Activated CD4-positive, alpha-beta memory T cell treated with anti-CD3 and anti-CD28 coated beads for 36 hours (primary cell): ENCODE results near the gene PTCH1. TPM values are rescaled to one million over a fixed set of nuclear protein-coding genes. Genes with fewer than 3 reads are reported as not detected.
A peak's percentile ranks its signal among the peaks of the same experiment; 100 is the strongest.

Experiments used
- CTCF ChIA-PET: fragments of 350-600 bp; sonication (Branson Sonifier 250); formaldehyde crosslinking; loops from one replicate; lab custom pipeline; 2021; ENCODE audit warnings: antibody characterized with exemption, inconsistent platforms; lab: Charles Lee
- POLR2A ChIA-PET: fragments of 350-600 bp; sonication (Branson Sonifier 250); formaldehyde crosslinking; loops from one replicate; lab custom pipeline; 2021; ENCODE audit warnings: antibody characterized with exemption; lab: Charles Lee
- DNase-seq: peaks from one replicate; pipeline ENCODE4 v3.0.0-alpha.2; 2020
- H3K27ac Mint-ChIP-seq: one replicate; pipeline ENCODE4 v1.8.0; 2021; ENCODE audit warnings: mixed read lengths
- H3K27me3 Mint-ChIP-seq: one replicate; pipeline ENCODE4 v1.8.0; 2021; ENCODE audit warnings: mixed read lengths
- H3K36me3 Mint-ChIP-seq: one replicate; pipeline ENCODE4 v1.8.0; 2021; ENCODE audit warnings: mixed read lengths
- H3K4me1 Mint-ChIP-seq: one replicate; pipeline ENCODE4 v1.8.0; 2021; ENCODE audit warnings: low read depth, mixed read lengths
- H3K4me3 Mint-ChIP-seq: one replicate; pipeline ENCODE4 v1.8.0; 2021; ENCODE audit warnings: mild to moderate bottlenecking, mixed read lengths
- H3K9me3 Mint-ChIP-seq: one replicate; pipeline ENCODE4 v1.8.0; 2021; ENCODE audit warnings: mixed read lengths
- intact Hi-C: fragments of 100-400 bp; cut with micrococcal nuclease; formaldehyde crosslinking; loops from one replicate; pipeline ENCODE4 v1.15.1; 2023
- total RNA-seq, 2 experiments: library from RNA; stranded (reverse); gene quantifications; one replicate each; pipeline ENCODE4 v1.2.3, GENCODE V29; 2021

PTCH1 gene
- total RNA-seq, 2 experiments from 2014 or later: 3.9 to 6.3 TPM

DNA sequence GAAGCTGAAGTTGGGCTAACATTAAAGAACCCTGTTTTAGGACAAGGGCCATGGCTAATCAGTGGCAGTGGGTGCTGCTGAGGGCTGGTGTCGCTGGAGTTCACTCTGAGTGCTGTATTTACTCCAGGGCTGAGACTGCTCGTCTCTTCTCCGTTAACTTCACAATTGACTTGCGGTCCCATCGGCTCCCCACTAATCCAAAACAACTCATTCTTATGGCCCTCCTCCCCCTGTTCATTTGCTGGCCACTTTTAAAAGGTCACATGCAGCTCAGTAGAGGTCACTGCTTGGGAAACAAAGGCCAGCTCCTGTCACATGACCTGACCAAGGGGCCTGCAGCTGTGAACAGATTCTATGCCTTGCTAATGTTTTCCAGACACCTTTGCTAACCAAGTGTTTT, 38.4 kb downstream of the PTCH1 start:
- H3K36me3 Mint-ChIP-seq: peaks cover 8% of the 10 kb centered on the region
- no peak overlapping the region for H3K27ac Mint-ChIP-seq
- no peaks in the 10 kb centered on the region for H3K4me1 Mint-ChIP-seq
- intact Hi-C loops: no loop called here
- CTCF ChIA-PET: no interaction called here
- no peaks in the 10 kb centered on the region for H3K9me3 Mint-ChIP-seq
- H3K27me3 Mint-ChIP-seq: no peaks in the 10 kb centered on the region
- no peak overlapping the region for H3K4me3 Mint-ChIP-seq
- POLR2A ChIA-PET: no interaction called here
- DNase-seq: no peak

DNA sequence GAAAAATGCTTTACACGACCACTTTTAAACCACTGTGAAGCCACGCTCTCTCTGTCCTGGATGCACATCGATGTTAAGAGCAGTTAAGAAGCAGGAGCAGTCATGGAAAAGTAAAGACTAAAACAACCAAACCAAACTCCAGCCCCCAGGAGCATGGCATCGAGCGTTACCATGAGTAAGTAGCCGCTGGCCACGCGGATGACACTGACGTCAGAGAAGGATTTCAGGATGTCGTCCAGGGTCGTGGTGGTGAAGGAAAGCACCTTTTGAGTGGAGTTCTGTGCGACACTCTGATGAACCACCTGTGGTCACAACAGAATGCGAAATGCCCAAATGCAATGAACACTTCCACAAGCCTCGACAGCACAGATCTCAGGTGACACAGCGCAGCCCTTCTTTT, 38.9 kb downstream of the PTCH1 start:
- Mint-ChIP-seq H3K4me3 (no peak overlapping the region), H3K27ac (no peak overlapping the region), H3K27me3 (no peaks in the 10 kb centered on the region), H3K4me1 (no peaks in the 10 kb centered on the region), H3K9me3 (no peaks in the 10 kb centered on the region), H3K36me3 (peaks cover 8% of the 10 kb centered on the region)
- ChIA-PET POLR2A (no interaction called here), CTCF (no interaction called here)
- DNase-seq: no peak
- intact Hi-C loops: no loop called here

- H3K36me3 Mint-ChIP-seq: peaks cover 8% of the 10 kb centered on the region
- H3K27ac Mint-ChIP-seq: no peak overlapping the region
- H3K4me3 Mint-ChIP-seq: no peak overlapping the region
- intact Hi-C loops: no loop called here
- H3K4me1 Mint-ChIP-seq: no peaks in the 10 kb centered on the region
- ChIA-PET CTCF (no interaction called here), POLR2A (no interaction called here)
- no peaks in the 10 kb centered on the region for H3K27me3 Mint-ChIP-seq
- DNase-seq: no peak
- H3K9me3 Mint-ChIP-seq: no peaks in the 10 kb centered on the region
These were observed 39.3 kb downstream of the PTCH1 start for GRCh38 chr9:95477441-95477840.

DNA sequence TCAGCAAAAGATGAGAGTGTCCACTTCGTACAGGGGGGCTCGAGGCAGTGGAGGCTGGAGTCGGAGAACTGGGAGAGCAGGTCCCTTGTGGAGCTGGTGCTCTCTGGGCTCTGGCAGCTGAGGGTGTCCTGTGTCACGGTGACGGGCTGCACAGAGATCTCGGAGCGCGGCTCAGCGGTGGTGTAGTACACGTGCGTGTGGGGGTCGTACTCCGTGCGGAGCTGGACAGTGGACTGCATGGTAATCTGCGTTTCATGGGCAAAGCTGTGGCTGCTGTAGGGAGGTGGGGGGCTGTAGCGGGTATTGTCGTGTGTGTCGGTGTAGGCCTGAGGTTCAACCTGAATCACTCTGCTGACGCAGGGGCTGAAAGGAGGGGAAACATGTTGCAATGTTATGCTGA, 48.0 kb downstream of the PTCH1 start:
- H3K9me3 Mint-ChIP-seq: no peaks in the 10 kb centered on the region
- CTCF ChIA-PET: no interaction called here
- no peak overlapping the region for H3K4me3 Mint-ChIP-seq
- H3K27me3 Mint-ChIP-seq: no peaks in the 10 kb centered on the region
- H3K4me1 Mint-ChIP-seq: peaks cover 5% of the 10 kb centered on the region
- POLR2A ChIA-PET: no interaction called here
- peaks cover 18% of the 10 kb centered on the region for H3K36me3 Mint-ChIP-seq
- intact Hi-C loops: no loop called here
- no peak for DNase-seq
- no peak overlapping the region for H3K27ac Mint-ChIP-seq

DNA sequence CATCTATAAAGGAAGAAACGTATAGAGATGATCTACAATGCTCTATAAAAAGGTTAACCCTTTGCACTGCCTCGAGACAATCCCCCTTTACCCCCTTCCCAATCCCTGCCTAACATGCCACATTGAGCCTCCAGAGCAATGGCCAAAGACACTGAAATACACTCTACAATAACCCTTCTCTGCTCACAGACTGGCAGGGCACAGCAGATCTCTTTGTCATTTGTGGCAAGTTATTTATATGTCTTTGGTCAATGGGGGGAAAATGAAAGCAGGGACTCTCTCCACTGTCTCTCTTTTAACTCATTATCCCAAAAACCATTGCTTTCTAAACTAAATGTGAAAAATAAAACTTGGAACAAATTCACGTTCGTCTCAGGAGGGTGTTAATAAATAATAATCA, 51.7 kb downstream of the PTCH1 start:
- Mint-ChIP-seq H3K27me3 (no peaks in the 10 kb centered on the region), H3K36me3 (peaks cover 16% of the 10 kb centered on the region), H3K4me3 (no peak overlapping the region), H3K9me3 (no peaks in the 10 kb centered on the region), H3K4me1 (peaks cover 24% of the 10 kb centered on the region), H3K27ac (no peak overlapping the region)
- intact Hi-C loops: no loop called here
- CTCF ChIA-PET: no interaction called here
- DNase-seq: no peak
- POLR2A ChIA-PET: no interaction called here

DNA sequence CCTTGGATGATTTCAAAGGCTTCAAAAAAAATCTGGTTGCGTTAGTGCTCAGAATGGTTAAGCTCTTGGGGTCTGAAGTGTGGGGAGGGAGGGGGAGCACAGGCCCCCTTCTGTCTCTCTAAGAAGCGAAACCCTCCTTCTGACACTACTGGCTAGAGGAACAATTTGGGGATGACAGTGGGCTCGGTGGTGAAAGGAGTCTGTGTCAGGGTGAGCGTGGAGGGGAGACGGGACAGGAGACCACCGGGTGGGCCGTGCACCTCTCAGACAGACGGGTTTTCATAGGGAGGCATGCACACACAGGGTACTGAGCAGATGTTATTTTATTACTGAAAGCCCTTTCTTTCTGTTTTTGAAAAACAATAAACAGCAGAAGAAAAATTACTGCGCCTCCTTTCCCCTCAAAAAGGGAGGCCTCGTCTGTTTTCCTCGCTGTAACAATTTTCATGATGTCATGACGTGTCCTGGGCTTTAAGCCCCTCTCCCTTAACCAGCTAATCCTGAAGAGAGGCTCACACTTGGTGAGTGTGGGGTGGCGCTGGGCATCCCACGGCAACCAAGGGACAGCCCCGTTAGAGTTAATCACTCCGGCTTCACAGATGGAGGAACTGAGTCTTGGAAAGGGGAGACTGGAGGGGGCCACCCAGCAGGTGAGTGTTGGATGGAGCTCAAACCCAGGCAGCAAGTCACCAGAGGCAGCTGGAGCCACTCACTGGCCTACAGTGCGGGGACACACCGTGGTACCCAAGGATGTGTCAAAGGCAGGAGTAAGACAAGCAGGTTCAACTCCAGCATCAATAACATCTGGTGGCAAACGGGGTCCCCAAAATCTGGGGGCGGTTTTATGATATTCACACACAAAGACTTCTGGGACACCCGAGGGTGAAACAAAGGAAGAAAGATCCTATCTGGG, 53.4 kb downstream of the PTCH1 start:
- peaks cover 24% of the 10 kb centered on the region for H3K4me1 Mint-ChIP-seq
- no peaks in the 10 kb centered on the region for H3K27me3 Mint-ChIP-seq
- H3K4me3 Mint-ChIP-seq: peak overlapping the region; percentile 75
- peak overlapping the region; percentile 12 for H3K27ac Mint-ChIP-seq
- peak; percentile 13 for DNase-seq
- peaks cover 4% of the 10 kb centered on the region for H3K36me3 Mint-ChIP-seq
- intact Hi-C loops: loop anchor here (2.0 kb wide), 2 partner anchors 31 to 47 kb away; no protein-coding TSS in a partner anchor
- ChIA-PET CTCF (interaction anchor here (0.7 kb wide), 1 partner anchor 41 kb away, joined by 4 read pairs; no protein-coding TSS in a partner anchor), POLR2A (no interaction called here)
- no peaks in the 10 kb centered on the region for H3K9me3 Mint-ChIP-seq

GRCh38 chr9:95462249-95463147, 54.3 kb downstream of the PTCH1 start:
- POLR2A ChIA-PET: no interaction called here
- Mint-ChIP-seq H3K4me1 (peaks cover 24% of the 10 kb centered on the region), H3K4me3 (peak overlapping the region; percentile 75), H3K9me3 (no peaks in the 10 kb centered on the region), H3K27me3 (no peaks in the 10 kb centered on the region), H3K36me3 (peaks cover 7% of the 10 kb centered on the region), H3K27ac (peak overlapping the region; percentile 69)
- CTCF ChIA-PET: interaction anchor here (0.6 kb wide), 1 partner anchor 166 kb away, joined by 3 read pairs; no protein-coding TSS in a partner anchor
- DNase-seq: peak; percentile 88
- intact Hi-C loops: loop anchor here (1.0 to 2.0 kb wide), 3 partner anchors 32 to 262 kb away; no protein-coding TSS in a partner anchor

DNA sequence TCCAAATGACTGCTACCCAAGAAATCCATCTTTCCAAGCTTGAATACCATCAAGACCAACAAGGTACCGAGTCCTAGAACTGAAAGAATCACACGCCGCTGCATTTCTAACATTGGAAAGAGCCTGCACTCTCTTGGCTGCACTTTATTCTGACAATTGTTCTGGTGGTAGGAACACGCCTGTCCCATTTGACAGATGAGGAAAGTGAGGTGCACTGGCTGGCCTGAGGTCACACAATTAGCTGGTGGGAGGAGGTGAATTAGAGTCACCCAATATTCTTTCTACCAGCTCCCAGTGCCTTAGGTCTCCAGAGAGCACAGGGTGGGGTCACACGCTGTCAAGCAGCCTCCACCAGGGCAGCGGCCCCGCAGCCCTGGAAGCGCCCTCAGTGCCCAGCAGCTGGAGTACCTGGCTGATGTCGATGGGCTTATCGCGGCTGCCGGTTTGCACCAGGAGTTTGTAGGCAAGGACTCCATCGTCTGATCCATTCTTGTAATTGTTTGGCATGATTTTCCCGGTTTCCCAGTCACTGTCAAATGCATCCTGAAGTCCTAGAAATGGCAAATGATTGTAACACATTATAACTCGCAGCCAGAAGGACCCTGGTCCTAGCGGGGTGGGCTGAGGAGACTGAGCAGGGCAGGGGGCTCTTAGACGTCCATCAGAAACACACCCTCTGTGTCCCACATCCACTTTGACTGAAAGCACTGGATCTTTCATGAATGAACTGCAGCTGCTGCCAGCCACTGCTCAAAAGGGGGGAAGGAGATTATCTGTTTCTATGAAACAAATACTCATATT, 55.1 kb downstream of the PTCH1 start:
- H3K4me1 Mint-ChIP-seq: peaks cover 24% of the 10 kb centered on the region
- no peak overlapping the region for H3K27ac Mint-ChIP-seq
- no peak overlapping the region for H3K4me3 Mint-ChIP-seq
- POLR2A ChIA-PET: no interaction called here
- DNase-seq: no peak
- intact Hi-C loops: loop anchor here (1.0 to 2.0 kb wide), 3 partner anchors 33 to 263 kb away; no protein-coding TSS in a partner anchor
- no peaks in the 10 kb centered on the region for H3K27me3 Mint-ChIP-seq
- peaks cover 3% of the 10 kb centered on the region for H3K36me3 Mint-ChIP-seq
- no peaks in the 10 kb centered on the region for H3K9me3 Mint-ChIP-seq
- CTCF ChIA-PET: no interaction called here

DNA sequence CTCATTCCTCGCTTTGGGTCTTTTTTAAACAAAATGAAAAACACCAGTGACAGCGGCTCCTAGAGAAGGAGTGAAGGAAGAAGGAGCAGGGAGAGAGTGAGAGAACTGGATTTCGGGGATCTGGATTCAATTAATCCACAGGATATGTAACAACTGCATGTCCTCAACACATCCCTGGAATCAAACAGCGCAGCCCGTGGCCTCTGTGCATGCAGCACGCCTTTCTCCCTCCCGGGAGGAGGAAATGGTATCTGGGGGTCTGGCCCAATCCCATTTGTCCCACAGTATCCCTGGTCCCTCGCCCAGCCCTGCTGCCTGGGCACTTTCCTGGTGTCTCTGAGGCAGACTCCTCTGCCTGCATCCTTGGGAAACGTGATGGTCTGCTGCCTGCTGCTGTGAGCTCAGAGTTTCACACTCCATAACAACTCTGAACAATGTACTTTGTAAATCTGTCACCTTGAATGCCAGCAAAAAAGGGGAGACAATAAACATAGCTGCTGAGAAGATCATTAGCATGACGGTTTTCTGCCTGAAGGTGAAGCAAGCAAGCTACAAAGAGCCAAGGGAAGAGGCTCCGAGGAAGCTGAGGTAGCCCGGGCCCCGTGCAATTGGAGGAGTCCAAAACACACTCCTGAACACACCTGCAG, 56.1 kb downstream of the PTCH1 start:
- CTCF ChIA-PET: no interaction called here

GRCh38 chr9:95459851-95460517, 56.8 kb downstream of the PTCH1 start:
- H3K9me3 Mint-ChIP-seq: no peaks in the 10 kb centered on the region
- CTCF ChIA-PET: no interaction called here
- H3K27me3 Mint-ChIP-seq: no peaks in the 10 kb centered on the region
- peaks cover 9% of the 10 kb centered on the region for H3K36me3 Mint-ChIP-seq
- H3K27ac Mint-ChIP-seq: no peak overlapping the region
- intact Hi-C loops: no loop called here
- peaks cover 24% of the 10 kb centered on the region for H3K4me1 Mint-ChIP-seq
- no peak for DNase-seq
- H3K4me3 Mint-ChIP-seq: no peak overlapping the region
- POLR2A ChIA-PET: no interaction called here

More for the DNA sequence above, 56.1 kb downstream of the PTCH1 start:
- Mint-ChIP-seq H3K9me3 (no peaks in the 10 kb centered on the region), H3K36me3 (peaks cover 9% of the 10 kb centered on the region), H3K27me3 (no peaks in the 10 kb centered on the region), H3K27ac (no peak overlapping the region), H3K4me3 (no peak overlapping the region), H3K4me1 (peaks cover 24% of the 10 kb centered on the region)
- intact Hi-C loops: no loop called here
- no peak for DNase-seq
- POLR2A ChIA-PET: no interaction called here

DNA sequence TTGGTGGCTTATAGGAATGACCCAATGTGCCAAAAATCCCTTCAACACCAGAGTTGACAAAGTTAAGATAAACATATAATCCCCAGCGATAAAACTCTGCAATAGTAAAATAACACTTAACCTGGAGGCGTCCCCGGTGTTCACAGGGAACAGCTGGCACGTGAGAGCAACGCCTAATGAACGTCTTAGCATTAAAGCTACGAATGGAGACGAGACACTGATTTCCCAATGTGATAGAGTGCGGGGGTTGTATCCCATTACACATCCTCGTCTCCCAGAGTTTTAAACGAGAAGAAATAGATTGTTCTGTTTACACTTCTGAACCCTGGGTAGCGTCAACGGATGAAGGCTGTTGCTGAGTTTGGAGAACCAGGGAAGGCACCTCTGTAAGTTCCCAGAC, 57.6 kb downstream of the PTCH1 start:
- Mint-ChIP-seq H3K36me3 (peaks cover 9% of the 10 kb centered on the region), H3K4me1 (peaks cover 23% of the 10 kb centered on the region), H3K27ac (no peak overlapping the region), H3K4me3 (no peak overlapping the region), H3K27me3 (no peaks in the 10 kb centered on the region), H3K9me3 (no peaks in the 10 kb centered on the region)
- intact Hi-C loops: no loop called here
- DNase-seq: no peak
- CTCF ChIA-PET: no interaction called here
- POLR2A ChIA-PET: no interaction called here
